MM.1S (cell line): ENCODE results near the gene ECSCR.

Experiments used
- DNase-seq: peaks from one replicate; pipeline ENCODE4 v3.0.0-alpha.2; 2015
- H2AFZ ChIP-seq: fragments of 300-600 bp; sonication (generic); 2 replicates; pipeline ENCODE4 v1.6.0; 2016; ENCODE audit warnings: antibody characterized with exemption, low read length
- H3F3A ChIP-seq: fragments of 300-600 bp; sonication (generic); 2 replicates; pipeline ENCODE4 v1.6.1; 2016; ENCODE audit warnings: mild to moderate bottlenecking, antibody characterized with exemption, low read length, moderate library complexity, mixed read lengths; ENCODE audit not compliant: insufficient read depth
- H3K27ac ChIP-seq: fragments of 300-600 bp; sonication (generic); 2 replicates; pipeline ENCODE4 v1.5.1; 2016; ENCODE audit warnings: mild to moderate bottlenecking, low read length
- H3K27me3 ChIP-seq: fragments of 300-600 bp; sonication (generic); replicated peaks from 2 replicates; pipeline ENCODE4 v1.6.0; 2016; ENCODE audit warnings: low read length; ENCODE audit not compliant: insufficient read depth
- H3K36me3 ChIP-seq: fragments of 300-600 bp; sonication (generic); replicated peaks from 2 replicates; pipeline ENCODE4 v1.6.1; 2016; ENCODE audit warnings: mild to moderate bottlenecking, low read length, mixed read lengths; ENCODE audit not compliant: insufficient read depth
- H3K4me1 ChIP-seq: fragments of 300-600 bp; sonication (generic); 2 replicates; pipeline ENCODE4 v1.6.1; 2016; ENCODE audit warnings: low read length, mixed read lengths
- H3K4me2 ChIP-seq: fragments of 300-600 bp; sonication (generic); 2 replicates; pipeline ENCODE4 v1.6.0; 2016; ENCODE audit warnings: low read depth, low read length
- H3K4me3 ChIP-seq: fragments of 300-600 bp; sonication (generic); 2 replicates; pipeline ENCODE4 v1.5.1; 2016; ENCODE audit warnings: low read length, mixed read lengths
- H3K79me2 ChIP-seq: fragments of 300-600 bp; sonication (generic); 2 replicates; pipeline ENCODE4 v1.6.1; 2016; ENCODE audit warnings: mixed run types, low read length, mixed read lengths
- H3K9ac ChIP-seq: fragments of 300-600 bp; sonication (generic); 2 replicates; pipeline ENCODE4 v1.6.1; 2016; ENCODE audit warnings: low read length, mixed read lengths
- H3K9me2 ChIP-seq: fragments of 300-600 bp; sonication (generic); replicated peaks from 2 replicates; pipeline ENCODE4 v1.6.1; 2016; ENCODE audit warnings: mild to moderate bottlenecking, low read length, mixed read lengths; ENCODE audit not compliant: insufficient read depth
- H3K9me3 ChIP-seq: fragments of 300-600 bp; sonication (generic); replicated peaks from 2 replicates; pipeline ENCODE4 v1.6.1; 2016; ENCODE audit warnings: mild to moderate bottlenecking, low read length, mixed read lengths; ENCODE audit not compliant: insufficient read depth
- H4K20me1 ChIP-seq: fragments of 300-600 bp; sonication (generic); 2 replicates; pipeline ENCODE4 v1.6.1; 2016; ENCODE audit warnings: mild to moderate bottlenecking, low read length, moderate library complexity, mixed read lengths; ENCODE audit not compliant: insufficient read depth
- EZH2 ChIP-seq: fragments of 300-600 bp; sonication (generic); optimal IDR thresholded peaks from 2 replicates; pipeline ENCODE3; 2017; ENCODE audit warnings: low read depth, mild to moderate bottlenecking, antibody characterized with exemption, low read length, mixed read lengths
- EZH2phosphoT487 ChIP-seq: fragments of 300-600 bp; sonication (generic); IDR thresholded peaks from 2 replicates; pipeline ENCODE4 v1.6.1; 2018; ENCODE audit warnings: antibody characterized with exemption, low read length
- TF ChIP-seq, protein P1 (sequence below): fragments of 300-600 bp; sonication (generic); IDR thresholded peaks from 2 replicates; pipeline ENCODE4 v1.5.1; 2016; ENCODE audit warnings: antibody characterized with exemption, low read length, mixed read lengths

The ECSCR gene

DNA sequence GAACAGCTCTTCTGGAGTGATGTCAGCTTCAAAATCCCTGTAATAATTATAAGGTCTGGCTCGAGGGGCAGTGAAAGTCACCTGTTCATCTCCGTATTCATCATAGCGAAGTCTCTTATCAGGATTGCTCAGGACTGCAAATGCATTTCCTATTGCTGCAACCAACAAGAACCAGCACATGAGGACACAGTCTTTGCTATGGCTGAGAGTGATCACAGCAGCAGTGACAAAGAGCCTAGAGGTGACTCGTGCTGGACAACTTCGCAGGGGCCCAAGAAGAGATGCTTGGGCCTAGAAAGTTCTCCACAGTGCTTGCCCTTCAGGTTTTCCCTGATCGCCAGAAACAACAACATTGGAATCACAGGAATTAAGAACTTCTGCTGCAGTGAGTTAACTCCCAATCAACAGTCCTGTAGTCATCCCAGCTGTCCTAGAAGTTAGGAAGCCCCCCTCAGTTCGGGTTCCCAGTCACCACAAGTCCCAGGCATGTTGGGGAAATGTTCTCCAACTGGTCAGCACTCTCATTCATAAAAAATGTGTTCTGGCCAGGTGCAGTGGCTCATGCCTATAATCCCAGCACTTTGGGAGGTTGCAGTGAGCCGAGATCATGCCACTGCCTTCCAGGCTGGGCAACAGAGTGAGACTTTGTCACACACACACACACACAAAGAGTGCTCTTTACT is 36.2 kb downstream of the ECSCR start:
- Histone ChIP-seq H3K9ac (no peak overlapping the region), H3K27ac (no peak overlapping the region), H3K4me3 (no peak overlapping the region), H3K27me3 (no peaks in the 10 kb centered on the region), H3K9me2 (no peaks in the 10 kb centered on the region), H3K4me2 (no peak overlapping the region), H3F3A (no peaks in the 10 kb centered on the region), H4K20me1 (no peaks in the 10 kb centered on the region), H3K9me3 (no peaks in the 10 kb centered on the region), H3K79me2 (no peaks in the 10 kb centered on the region), H2AFZ (no peak overlapping the region), H3K4me1 (no peaks in the 10 kb centered on the region), H3K36me3 (no peaks in the 10 kb centered on the region)
- no peak for DNase-seq
- TF ChIP-seq EZH2 (no peak), EZH2phosphoT487 (no peak)
- TF ChIP-seq, protein P1, sequence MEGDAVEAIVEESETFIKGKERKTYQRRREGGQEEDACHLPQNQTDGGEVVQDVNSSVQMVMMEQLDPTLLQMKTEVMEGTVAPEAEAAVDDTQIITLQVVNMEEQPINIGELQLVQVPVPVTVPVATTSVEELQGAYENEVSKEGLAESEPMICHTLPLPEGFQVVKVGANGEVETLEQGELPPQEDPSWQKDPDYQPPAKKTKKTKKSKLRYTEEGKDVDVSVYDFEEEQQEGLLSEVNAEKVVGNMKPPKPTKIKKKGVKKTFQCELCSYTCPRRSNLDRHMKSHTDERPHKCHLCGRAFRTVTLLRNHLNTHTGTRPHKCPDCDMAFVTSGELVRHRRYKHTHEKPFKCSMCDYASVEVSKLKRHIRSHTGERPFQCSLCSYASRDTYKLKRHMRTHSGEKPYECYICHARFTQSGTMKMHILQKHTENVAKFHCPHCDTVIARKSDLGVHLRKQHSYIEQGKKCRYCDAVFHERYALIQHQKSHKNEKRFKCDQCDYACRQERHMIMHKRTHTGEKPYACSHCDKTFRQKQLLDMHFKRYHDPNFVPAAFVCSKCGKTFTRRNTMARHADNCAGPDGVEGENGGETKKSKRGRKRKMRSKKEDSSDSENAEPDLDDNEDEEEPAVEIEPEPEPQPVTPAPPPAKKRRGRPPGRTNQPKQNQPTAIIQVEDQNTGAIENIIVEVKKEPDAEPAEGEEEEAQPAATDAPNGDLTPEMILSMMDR = no peak

DNA sequence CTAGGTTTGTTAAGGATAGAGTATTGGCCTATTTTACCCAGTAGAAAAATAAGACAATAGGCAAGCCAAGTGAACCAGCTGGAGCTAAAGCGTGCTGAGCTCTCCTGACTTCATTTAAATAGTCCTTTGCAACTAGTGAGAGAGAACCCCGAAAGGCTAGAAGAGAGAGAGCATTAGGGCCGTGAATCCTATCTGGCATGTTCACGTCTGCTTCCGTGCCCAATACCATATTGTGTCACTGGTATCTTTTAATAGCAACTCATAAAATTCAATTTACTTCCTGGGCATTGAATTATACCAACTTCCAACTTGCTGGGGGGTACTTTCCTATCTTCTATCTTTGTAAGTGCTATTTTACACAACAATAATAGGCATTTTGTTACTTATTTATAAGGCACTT is 37.0 kb downstream of the ECSCR start:
- no peaks in the 10 kb centered on the region for H3K9me3 ChIP-seq
- TF ChIP-seq, protein P1 = no peak
- TF ChIP-seq EZH2 = no peak
- no peak for TF ChIP-seq EZH2phosphoT487
- no peaks in the 10 kb centered on the region for H3K27me3 ChIP-seq
- H3K27ac ChIP-seq = no peak overlapping the region
- H3F3A ChIP-seq = no peaks in the 10 kb centered on the region
- H3K4me2 ChIP-seq = no peak overlapping the region
- H3K4me1 ChIP-seq = no peaks in the 10 kb centered on the region
- no peaks in the 10 kb centered on the region for H3K9me2 ChIP-seq
- no peaks in the 10 kb centered on the region for H3K79me2 ChIP-seq
- DNase-seq = no peak
- no peak overlapping the region for H2AFZ ChIP-seq
- H3K4me3 ChIP-seq = no peak overlapping the region
- H3K36me3 ChIP-seq = no peaks in the 10 kb centered on the region
- no peak overlapping the region for H3K9ac ChIP-seq
- H4K20me1 ChIP-seq = no peaks in the 10 kb centered on the region

DNA sequence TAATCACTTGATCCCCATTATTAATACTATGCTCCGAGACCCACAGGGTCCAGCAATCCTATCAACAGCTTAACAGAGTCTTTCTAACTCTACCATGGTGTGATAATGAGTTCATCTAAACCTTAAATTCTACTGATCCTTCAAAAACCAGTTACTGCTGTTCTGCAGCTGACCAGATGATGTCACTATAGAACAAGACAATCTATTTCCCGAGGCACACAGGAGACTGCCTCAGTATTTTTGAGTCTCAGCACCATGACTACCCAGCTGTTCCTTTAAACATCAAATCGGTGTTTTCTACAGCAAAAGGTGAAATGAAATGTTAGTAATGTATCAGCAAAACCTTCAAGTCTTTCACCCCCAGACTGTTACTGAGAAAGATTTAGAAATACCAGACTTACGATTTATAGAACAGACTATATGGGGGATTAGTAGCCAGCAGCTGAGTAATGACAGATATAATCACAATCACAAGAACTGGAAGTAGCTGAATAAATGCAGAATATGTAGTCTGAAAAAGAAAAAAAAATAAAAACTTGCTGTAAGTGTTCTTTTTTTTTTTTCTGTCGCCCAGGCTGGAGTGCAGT is 40.1 kb downstream of the ECSCR start:
- Histone ChIP-seq H3K27me3 (no peaks in the 10 kb centered on the region), H3K27ac (no peak overlapping the region)

More for the DNA sequence above, 40.1 kb downstream of the ECSCR start:
- H3K36me3 ChIP-seq = no peaks in the 10 kb centered on the region
- H3K4me1 ChIP-seq = peaks cover 14% of the 10 kb centered on the region
- H3K9me3 ChIP-seq = no peaks in the 10 kb centered on the region
- no peak overlapping the region for H3K4me3 ChIP-seq
- no peaks in the 10 kb centered on the region; the same call in 1 of the 2 replicates for H3F3A ChIP-seq
- DNase-seq = peak; percentile 82
- no peaks in the 10 kb centered on the region for H3K79me2 ChIP-seq
- no peak overlapping the region for H2AFZ ChIP-seq
- TF ChIP-seq, protein P1 = peak; percentile 90
- TF ChIP-seq EZH2 = no peak
- no peak for TF ChIP-seq EZH2phosphoT487
- H3K4me2 ChIP-seq = no peak overlapping the region
- H3K9ac ChIP-seq = no peak overlapping the region
- H4K20me1 ChIP-seq = no peaks in the 10 kb centered on the region
- no peaks in the 10 kb centered on the region for H3K9me2 ChIP-seq
